ENCODE results near the gene TTC13. TPM values are rescaled to one million over a fixed set of nuclear protein-coding genes. Genes with fewer than 3 reads are reported as not detected.
A peak's percentile ranks its signal among the peaks of the same experiment; 100 is the strongest.

Gene TTC13
- total and polyA plus RNA-seq, 2 of the 4 experiments (the other 2 are of a cell fraction): 6.1 to 9.1 TPM

GRCh38 chr1:230916587-230917283 is 61.9 kb downstream of the TTC13 start:
- H4K8ac ChIP-seq (ENCODE audit: low read depth in 2 of 2, low read length in 2 of 2): no peak overlapping the region
- H2AK5ac ChIP-seq (ENCODE audit: low read depth, low read length): no peak overlapping the region
- no peak overlapping the region for H3K23ac ChIP-seq (ENCODE audit: low read depth, low read length)
- H2AFZ ChIP-seq (replicated peaks; ENCODE audit: low read length, poor library complexity): peak overlapping the region; percentile 9
- no peak overlapping the region for H3K4me3 ChIP-seq (ENCODE audit: insufficient read depth, low read depth, low read length)
- no peaks in the 10 kb centered on the region; the same call in none of the 2 replicates for H3K36me3 ChIP-seq (ENCODE audit: control insufficient read depth, insufficient read depth, low read length)
- no peak for ATAC-seq (ENCODE audit: low read depth)
- no peak overlapping the region for H3K4ac ChIP-seq (ENCODE audit: low read depth, low read length)
- H2BK5ac ChIP-seq (ENCODE audit: low read depth, low read length, poor library complexity, severe bottlenecking): no peak overlapping the region
- H3K4me2 ChIP-seq (ENCODE audit: low read depth, low read length): no peak overlapping the region
- WGBS, 2 experiments (ENCODE audit: extremely low coverage in 2 of 2, insufficient read length in 1 of 2): no CpG with 5 or more reads among the region's 8 CpGs
- in situ Hi-C loops (cut with MboI; ENCODE audit: low sequenced_read_pairs): loop anchor here (5.0 kb wide), 1 partner anchor 296 kb away; no protein-coding TSS in a partner anchor
- H3K9me1 ChIP-seq (ENCODE audit: insufficient read depth, low read length): peaks cover 11% of the 10 kb centered on the region
- H4K5ac ChIP-seq (ENCODE audit: low read depth, low read length): no peak overlapping the region
- peak overlapping the region; percentile 36; the same call in 1 of the 2 replicates for H2BK20ac ChIP-seq (ENCODE audit: low read depth, low read length)
- H3K14ac ChIP-seq (replicated peaks; ENCODE audit: low read depth, low read length): no peak overlapping the region
- DNase-seq: no peak
- H2BK15ac ChIP-seq (ENCODE audit: low read depth, low read length): peak overlapping the region; percentile 4; the same call in 2 of the 3 replicates
- no peak for TF ChIP-seq RCOR1 (IDR thresholded peaks at IDR 0.05; ENCODE audit: insufficient replicate concordance, low read length)
- no peak for TF ChIP-seq RAD21 (IDR thresholded peaks at IDR 0.05; ENCODE audit: low read length)
- no peak for TF ChIP-seq CTCF (conservative IDR thresholded peaks at IDR 0.05; ENCODE audit: low read depth, low read length)
- TF ChIP-seq NFE2L2 (IDR thresholded peaks at IDR 0.05; ENCODE audit: low read depth, low read length): no peak
- TF ChIP-seq RFX5 (IDR thresholded peaks at IDR 0.05; ENCODE audit: low read depth, low read length): no peak
- no peak for TF ChIP-seq POLR2A (IDR thresholded peaks at IDR 0.05; ENCODE audit: low read depth, low read length)
- CTCF ChIA-PET: interaction anchor here (0.6 to 2.9 kb wide), 2 partner anchors 118 to 286 kb away, joined by 3 to 20 read pairs; no protein-coding TSS in a partner anchor
- no peaks in the 10 kb centered on the region for H4K20me1 ChIP-seq (ENCODE audit: insufficient read depth, low read length)
- peaks cover 6% of the 10 kb centered on the region; the same call in 1 of the 2 replicates for H3K4me1 ChIP-seq (ENCODE audit: control insufficient read depth, insufficient read depth, low read length)
- H3K27me3 ChIP-seq (ENCODE audit: control insufficient read depth, insufficient read depth, low read length): no peaks in the 10 kb centered on the region
- H3K9ac ChIP-seq (ENCODE audit: low read depth, low read length): no peak overlapping the region
- no peak overlapping the region for H2AK9ac ChIP-seq (replicated peaks; ENCODE audit: low read depth, low read length, poor library complexity)
- dilution Hi-C loops (cut with HindIII; ENCODE audit: low sequenced_read_pairs, unreplicated experiment): no loop called here
- H3K9me3 ChIP-seq (ENCODE audit: control insufficient read depth, insufficient read depth, low read length): no peaks in the 10 kb centered on the region
- no TSS peak for BruUV-seq (replicated peaks)
- intact Hi-C loops (cut with micrococcal nuclease): loop anchor here (1.0 to 10.0 kb wide), 4 partner anchors 49 to 492 kb away; partner anchors contain the start of gene PGBD5
- H3K56ac ChIP-seq (ENCODE audit: extremely low read depth, insufficient read depth, low read length): no peak overlapping the region
- no peak overlapping the region for H3K18ac ChIP-seq (ENCODE audit: low read depth, low read length)
- no peak overlapping the region for H2BK120ac ChIP-seq (ENCODE audit: low read depth, low read length)
- POLR2A ChIA-PET (ENCODE audit: unreplicated experiment): no interaction called here
- H4K91ac ChIP-seq (ENCODE audit: insufficient read depth, low read depth, low read length): peak overlapping the region; percentile 2; the same call in 1 of the 2 replicates
- H3K79me1 ChIP-seq (ENCODE audit: low read depth in 1 of 2, low read length in 2 of 2): no peaks in the 10 kb centered on the region
- no peak overlapping the region for H3K27ac ChIP-seq (ENCODE audit: insufficient read depth, low read length)
